Activated T-cell treated with anti-CD3 and anti-CD28 coated beads, Interleukin-2, amount 50 U/mL, for 4 hours (primary cell): ENCODE data around the gene RALY. TPM values are rescaled to one million over a fixed set of nuclear protein-coding genes. Genes with fewer than 3 reads are reported as not detected.
A peak's percentile ranks its signal among the peaks of the same experiment; 100 is the strongest.

Experiments used
- ATAC-seq, 2 donors: fragments of 200-7000 bp; cut with Tn5 transposase; one replicate each; pipeline ENCODE4 v1.10.0; 2021
- DNase-seq: peaks from one replicate; pipeline ENCODE4 v3.0.0-alpha.2; 2020
- H3K27me3 Mint-ChIP-seq: one replicate; pipeline ENCODE4 v1.8.0; 2021; ENCODE audit warnings: low read depth, mixed read lengths
- H3K36me3 Mint-ChIP-seq: one replicate; pipeline ENCODE4 v1.8.0; 2022; ENCODE audit warnings: mixed read lengths; ENCODE audit not compliant: insufficient read depth
- H3K4me1 Mint-ChIP-seq: one replicate; pipeline ENCODE4 v1.8.0; 2021; ENCODE audit warnings: low read depth, mixed read lengths
- H3K4me3 Mint-ChIP-seq: one replicate; pipeline ENCODE4 v1.8.0; 2021; ENCODE audit warnings: mild to moderate bottlenecking, moderate library complexity, mixed read lengths
- H3K9me3 Mint-ChIP-seq: one replicate; pipeline ENCODE4 v1.8.0; 2021; ENCODE audit warnings: mixed read lengths
- total RNA-seq, 3 donors: library from RNA; stranded (reverse); gene quantifications; one replicate each; pipeline ENCODE4 v1.2.1, GENCODE V29; 2021

The RALY gene
- total RNA-seq, 3 donors from 2014 or later: 142 to 148 (median 144) TPM

DNA sequence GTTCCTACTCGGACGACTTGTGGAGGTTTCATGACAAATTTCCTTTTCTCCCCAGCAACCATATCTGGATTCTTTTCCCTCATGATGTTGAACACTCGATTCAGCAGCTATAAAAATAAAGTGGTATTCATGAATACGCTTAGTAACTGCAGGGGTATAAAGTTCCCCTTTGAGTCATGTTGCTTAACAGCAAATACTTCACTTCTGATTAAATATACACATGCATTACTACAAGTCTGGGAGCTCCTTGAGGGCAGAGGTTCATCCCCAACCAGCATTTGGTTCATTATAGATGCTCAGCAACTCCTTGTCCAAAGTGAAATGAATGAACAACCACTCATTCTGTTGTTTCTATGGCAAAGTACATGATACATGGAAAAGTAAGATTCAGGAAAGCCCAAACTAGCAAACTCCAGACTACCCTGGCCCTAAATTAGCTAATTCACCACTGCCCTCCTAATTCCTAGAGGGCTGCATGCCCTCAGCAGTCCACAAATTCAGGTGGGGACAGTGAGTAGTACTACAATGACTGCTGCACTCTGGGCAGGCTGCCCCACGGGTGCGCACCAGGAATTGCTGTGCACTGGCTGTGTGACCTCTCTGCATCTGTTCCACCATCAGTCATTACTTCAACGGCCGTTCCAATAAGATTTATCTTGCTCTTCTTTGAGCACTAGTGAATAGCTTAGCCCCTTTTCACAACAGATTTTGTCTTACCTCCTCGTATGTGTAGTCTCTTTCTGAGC is 103.2 kb downstream of the RALY start:
- ATAC-seq (no peak), DNase-seq (no peak)
- no peaks in the 10 kb centered on the region for H3K27me3 Mint-ChIP-seq
- no peaks in the 10 kb centered on the region for H3K9me3 Mint-ChIP-seq
- H3K4me3 Mint-ChIP-seq: no peak overlapping the region
- H3K36me3 Mint-ChIP-seq: peaks cover 42% of the 10 kb centered on the region
- H3K4me1 Mint-ChIP-seq: peaks cover 6% of the 10 kb centered on the region

DNA sequence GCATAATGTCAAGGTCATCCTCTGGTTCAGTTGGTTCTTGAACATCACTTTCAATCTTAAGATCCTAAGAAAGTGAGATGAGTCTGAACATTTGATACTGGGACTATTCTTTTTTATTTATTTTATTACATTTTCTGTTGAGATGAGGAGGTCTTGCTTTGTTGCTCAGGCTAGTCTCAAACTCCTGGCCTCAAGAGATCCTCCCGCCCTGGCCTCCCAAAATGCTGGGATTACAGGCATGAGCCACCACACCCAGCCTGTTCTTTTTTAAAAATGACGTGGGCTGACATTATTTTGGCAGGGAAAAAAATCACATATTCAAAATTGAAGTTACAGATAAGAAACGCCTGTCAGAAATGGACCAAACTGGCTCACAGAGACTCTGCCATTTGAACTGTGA is 104.9 kb downstream of the RALY start:
- Mint-ChIP-seq H3K9me3 (no peaks in the 10 kb centered on the region), H3K4me3 (no peak overlapping the region), H3K27me3 (no peaks in the 10 kb centered on the region), H3K4me1 (peaks cover 17% of the 10 kb centered on the region), H3K36me3 (peaks cover 45% of the 10 kb centered on the region)
- DNase-seq (no peak), ATAC-seq (no peak)

DNA sequence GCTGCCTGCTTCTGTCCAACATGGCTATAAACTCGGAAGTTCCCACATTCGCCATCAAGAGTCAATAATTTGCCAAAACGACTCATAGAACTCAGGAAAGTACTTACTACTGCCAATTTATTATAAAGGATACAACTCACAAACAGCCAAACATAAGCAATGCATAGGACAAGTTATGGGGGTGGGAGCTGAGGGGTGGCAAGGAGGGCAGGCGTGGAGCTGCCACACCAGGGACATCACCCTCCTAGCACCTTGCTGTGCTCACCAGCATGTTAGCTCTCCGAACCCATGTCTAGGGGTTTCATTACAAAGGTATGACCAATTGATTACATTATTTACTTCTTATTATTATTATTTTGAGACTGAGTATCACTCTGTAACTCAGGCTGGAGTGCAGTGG is 106.0 kb downstream of the RALY start:
- Mint-ChIP-seq H3K9me3 (no peaks in the 10 kb centered on the region), H3K36me3 (peaks cover 49% of the 10 kb centered on the region), H3K4me3 (no peak overlapping the region), H3K4me1 (peaks cover 22% of the 10 kb centered on the region), H3K27me3 (no peaks in the 10 kb centered on the region)
- DNase-seq (no peak), ATAC-seq (no peak)

DNA sequence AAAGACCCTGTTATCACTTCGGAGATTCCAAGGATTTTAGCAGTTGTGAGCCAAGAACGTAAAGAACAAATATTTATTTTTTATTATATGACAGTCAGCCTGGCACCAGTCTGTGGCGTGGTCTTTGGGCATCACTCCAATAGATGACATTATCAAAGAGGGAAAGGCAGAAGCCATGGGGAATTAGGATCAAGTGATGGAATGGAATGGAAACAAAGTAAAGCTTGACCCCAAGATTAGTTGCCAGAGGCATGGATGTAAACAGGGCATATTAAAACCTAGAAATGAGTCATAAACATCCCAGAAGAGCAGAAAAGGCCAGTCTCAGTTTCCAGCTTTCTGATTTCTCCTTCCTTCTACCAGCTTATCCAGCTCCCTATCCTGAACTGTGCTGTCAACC is 106.9 kb downstream of the RALY start:
- Mint-ChIP-seq H3K27me3 (no peaks in the 10 kb centered on the region), H3K4me1 (peaks cover 31% of the 10 kb centered on the region)

DNA sequence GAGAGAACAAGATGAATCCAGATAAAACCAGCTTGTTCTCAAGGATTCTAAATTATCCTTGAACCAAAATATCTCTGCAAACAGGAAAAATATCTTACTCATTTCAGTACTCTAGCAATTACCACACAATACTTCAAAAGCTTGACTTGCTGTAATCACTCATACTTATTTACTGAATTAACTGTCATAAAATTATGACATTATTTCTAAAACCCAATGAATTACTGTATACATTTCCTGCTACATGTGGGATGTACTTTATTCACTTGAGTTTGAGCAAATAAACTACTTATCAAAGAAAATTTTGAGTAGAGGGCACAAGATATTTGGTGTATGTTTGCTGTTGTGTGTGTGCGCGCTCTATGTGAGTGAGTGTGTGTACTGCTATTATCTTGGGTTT is 108.6 kb downstream of the RALY start:
- Mint-ChIP-seq H3K4me3 (no peak overlapping the region), H3K36me3 (peaks cover 55% of the 10 kb centered on the region), H3K27me3 (no peaks in the 10 kb centered on the region), H3K4me1 (peaks cover 46% of the 10 kb centered on the region), H3K9me3 (no peaks in the 10 kb centered on the region)
- DNase-seq (no peak), ATAC-seq (peak; percentile 28 to 46)

More for the DNA sequence above, 106.9 kb downstream of the RALY start:
- ATAC-seq (no peak), DNase-seq (no peak)
- H3K36me3 Mint-ChIP-seq: peaks cover 58% of the 10 kb centered on the region
- no peak overlapping the region for H3K4me3 Mint-ChIP-seq
- H3K9me3 Mint-ChIP-seq: no peaks in the 10 kb centered on the region

DNA sequence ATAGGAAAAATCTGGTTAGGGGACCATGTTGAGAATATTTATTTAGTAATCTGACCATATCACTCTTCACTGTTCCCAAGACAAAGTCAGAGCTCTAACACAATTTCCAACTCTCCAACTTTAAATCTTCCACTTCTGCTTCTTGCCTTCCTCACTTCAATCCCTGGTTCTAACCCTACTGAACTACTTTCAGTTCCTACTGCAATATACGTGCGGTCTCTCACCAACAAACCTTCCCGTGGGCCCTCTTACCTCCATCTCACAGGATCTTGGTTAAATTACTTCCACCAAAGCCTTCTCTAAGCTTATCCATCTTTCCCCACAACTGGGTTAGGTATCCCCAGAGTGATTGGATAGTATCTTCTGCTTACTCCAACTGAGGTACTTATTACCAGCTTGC is 110.3 kb downstream of the RALY start:
- peaks cover 60% of the 10 kb centered on the region for H3K36me3 Mint-ChIP-seq
- H3K27me3 Mint-ChIP-seq: no peaks in the 10 kb centered on the region
- DNase-seq: no peak
- peaks cover 63% of the 10 kb centered on the region for H3K4me1 Mint-ChIP-seq
- ATAC-seq: no peak
- no peak overlapping the region for H3K4me3 Mint-ChIP-seq
- no peaks in the 10 kb centered on the region for H3K9me3 Mint-ChIP-seq

DNA sequence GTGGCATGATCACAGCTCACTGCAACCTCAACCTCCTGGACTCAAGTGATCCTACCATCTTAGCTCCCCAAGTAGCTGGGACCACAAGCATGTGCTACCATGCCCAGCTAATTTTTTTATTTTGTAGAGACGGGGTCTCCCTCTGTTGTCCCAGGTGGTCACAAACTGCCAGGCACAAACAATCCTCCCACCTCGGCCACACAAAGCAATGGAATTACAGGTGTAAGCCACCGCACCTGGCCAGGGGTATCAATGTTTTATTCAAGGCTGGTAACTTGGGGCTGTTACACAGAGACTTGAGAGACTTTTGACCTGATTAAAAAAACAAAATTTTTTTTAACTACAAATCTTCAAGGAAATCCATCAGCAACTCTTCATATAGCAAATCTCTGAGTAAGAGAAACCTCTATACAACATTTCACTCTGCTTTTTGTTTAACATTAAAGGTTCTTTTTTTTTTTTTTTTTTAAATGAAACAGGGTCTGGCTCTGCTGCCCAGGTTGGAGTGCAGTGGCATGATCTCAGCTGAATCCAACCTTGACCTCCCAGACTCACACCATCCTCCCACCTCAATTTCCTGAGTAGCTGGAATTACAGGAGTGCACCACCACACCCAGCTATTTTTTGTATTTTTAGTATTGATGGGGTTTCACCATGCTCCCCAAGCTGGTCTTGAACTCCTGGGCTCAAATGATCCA is 112.4 kb downstream of the RALY start:
- peak overlapping the region; percentile 3 for H3K4me3 Mint-ChIP-seq
- no peaks in the 10 kb centered on the region for H3K9me3 Mint-ChIP-seq
- ATAC-seq: no peak
- H3K4me1 Mint-ChIP-seq: peaks cover 76% of the 10 kb centered on the region
- peaks cover 59% of the 10 kb centered on the region for H3K36me3 Mint-ChIP-seq
- DNase-seq: no peak
- H3K27me3 Mint-ChIP-seq: no peaks in the 10 kb centered on the region

DNA sequence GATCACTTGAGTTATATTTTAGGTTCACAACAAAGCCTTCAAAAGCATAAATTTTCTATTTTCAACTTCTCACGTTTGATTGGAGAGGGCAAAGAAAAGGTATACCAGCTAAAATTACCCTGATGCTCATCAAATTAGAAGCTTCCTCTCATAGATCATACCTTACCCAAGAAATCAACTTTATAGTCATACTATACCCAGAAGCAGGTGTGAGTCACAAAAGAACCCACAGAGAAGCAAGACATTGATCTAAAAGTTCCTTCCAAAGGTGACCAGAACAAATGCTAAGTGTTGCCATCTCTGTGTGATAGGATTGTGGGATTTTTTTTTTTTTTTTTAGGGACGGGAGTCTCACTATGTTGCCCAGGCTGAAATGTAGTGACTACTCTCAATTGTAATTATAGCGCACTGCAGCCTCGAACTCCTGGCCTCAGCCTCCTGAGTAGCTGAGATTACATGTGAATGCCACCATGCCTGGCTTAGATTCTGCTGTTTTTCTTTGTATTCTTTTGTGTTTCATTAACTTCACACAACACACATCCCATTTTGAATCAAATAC is 115.0 kb downstream of the RALY start:
- ATAC-seq: peak; percentile 24 to 26
- DNase-seq: no peak
- H3K4me1 Mint-ChIP-seq: peaks cover 66% of the 10 kb centered on the region
- H3K36me3 Mint-ChIP-seq: peaks cover 41% of the 10 kb centered on the region
- H3K9me3 Mint-ChIP-seq: no peaks in the 10 kb centered on the region
- H3K4me3 Mint-ChIP-seq: peak overlapping the region; percentile 87
- no peaks in the 10 kb centered on the region for H3K27me3 Mint-ChIP-seq

DNA sequence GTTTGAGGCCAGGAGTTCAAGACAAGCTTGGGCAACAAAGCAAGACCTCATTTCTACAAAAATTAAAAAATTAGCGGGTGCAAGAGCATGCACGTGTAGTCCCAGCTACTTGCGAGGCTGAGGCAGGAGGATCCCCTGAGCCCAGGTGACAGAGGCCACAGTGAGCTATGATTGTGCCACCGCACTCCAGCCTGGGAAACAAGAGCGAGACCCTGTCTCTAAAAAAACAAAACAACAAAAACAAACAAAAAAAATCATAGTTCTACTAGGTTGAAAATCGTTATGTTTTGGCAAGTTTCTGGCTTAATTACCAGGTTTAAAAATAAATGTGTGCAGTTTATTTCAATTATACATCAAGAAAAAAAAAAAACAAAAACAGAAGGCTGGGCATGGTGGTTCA is 115.7 kb downstream of the RALY start:
- H3K9me3 Mint-ChIP-seq: no peaks in the 10 kb centered on the region
- ATAC-seq: no peak
- peak overlapping the region; percentile 87 for H3K4me3 Mint-ChIP-seq
- no peak for DNase-seq
- peaks cover 34% of the 10 kb centered on the region for H3K36me3 Mint-ChIP-seq
- peaks cover 61% of the 10 kb centered on the region for H3K4me1 Mint-ChIP-seq
- H3K27me3 Mint-ChIP-seq: no peaks in the 10 kb centered on the region

DNA sequence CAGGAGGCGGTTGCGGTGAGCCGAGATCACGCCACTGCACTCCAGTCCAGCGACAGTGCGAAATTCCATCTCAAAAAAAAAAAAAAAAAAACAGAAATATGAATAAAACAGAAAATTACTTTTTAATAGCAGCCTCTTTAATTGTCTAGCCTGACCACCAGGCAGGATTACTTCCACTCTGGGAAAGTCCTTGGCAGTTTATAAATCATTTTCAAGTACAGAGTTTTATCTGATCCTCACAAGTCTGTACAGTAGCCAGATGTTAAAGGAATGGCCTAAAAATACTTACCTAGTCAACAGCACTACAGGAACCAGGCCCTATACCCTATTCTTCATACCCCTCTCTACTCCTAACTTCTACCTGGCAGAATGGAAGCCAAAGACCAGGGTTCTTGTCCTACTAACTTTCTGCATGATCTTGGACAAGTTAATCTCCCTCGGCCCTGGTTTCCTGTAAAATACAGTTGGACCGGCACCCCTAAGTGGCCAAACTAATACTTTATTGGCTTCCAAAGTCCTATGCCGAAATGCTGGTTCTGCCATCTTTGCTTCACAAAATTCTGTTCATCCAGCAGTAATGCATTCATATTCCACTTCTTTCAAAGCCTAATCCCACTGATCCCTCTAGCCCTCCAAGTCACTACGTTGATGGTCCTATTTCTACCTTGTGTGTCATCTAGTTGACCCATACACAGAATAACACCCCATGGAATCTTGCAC is 116.5 kb downstream of the RALY start:
- DNase-seq: no peak
- Mint-ChIP-seq H3K36me3 (peaks cover 27% of the 10 kb centered on the region), H3K27me3 (no peaks in the 10 kb centered on the region), H3K4me1 (peaks cover 54% of the 10 kb centered on the region), H3K9me3 (no peaks in the 10 kb centered on the region), H3K4me3 (peak overlapping the region; percentile 87)
- no peak for ATAC-seq

DNA sequence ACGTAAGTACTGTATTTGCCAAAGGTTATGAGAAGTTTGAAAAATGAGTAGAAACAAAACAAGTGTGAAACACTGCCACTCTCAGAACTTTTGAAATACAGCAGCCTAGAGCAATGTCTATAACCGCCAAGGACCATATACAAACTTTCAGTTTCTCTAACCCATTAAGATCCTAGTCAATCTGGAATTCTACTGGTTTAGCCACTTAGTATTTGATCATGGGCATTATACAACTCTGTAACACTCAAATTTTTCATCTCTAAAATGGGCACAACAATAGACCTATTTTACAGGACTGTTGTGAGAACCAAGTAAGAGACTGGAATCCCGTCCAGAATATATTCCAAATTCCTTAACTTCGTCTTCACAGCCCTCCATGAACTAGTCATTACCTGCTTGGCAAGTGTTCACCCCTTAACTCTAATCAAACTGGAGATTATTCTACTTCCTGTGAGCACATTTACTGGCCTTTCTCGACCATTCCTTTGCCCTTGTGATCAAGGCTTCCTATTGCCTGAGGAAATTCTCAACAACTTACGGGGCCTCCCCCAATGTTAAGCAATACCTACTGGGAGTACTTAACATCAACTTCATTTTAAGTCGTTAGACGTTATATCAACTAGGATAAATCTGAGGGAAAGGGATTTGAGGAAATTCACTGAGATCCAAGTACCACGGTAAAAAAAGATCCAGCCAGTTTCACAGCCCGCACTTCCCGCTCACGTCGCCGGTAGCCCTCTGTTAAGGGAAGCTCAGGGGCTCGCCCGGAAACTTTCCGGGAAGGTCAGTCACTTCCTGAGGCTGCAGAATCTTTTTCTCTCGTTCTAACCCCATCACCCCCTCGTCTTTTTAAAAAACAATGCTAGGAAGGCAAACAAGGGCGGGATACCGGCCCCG is 117.3 kb downstream of the RALY start:
- H3K9me3 Mint-ChIP-seq: no peaks in the 10 kb centered on the region
- DNase-seq (no peak), ATAC-seq (peak; percentile 18 to 19)
- peaks cover 45% of the 10 kb centered on the region for H3K4me1 Mint-ChIP-seq
- no peaks in the 10 kb centered on the region for H3K27me3 Mint-ChIP-seq
- peaks cover 22% of the 10 kb centered on the region for H3K36me3 Mint-ChIP-seq
- peak overlapping the region; percentile 87 for H3K4me3 Mint-ChIP-seq

DNA sequence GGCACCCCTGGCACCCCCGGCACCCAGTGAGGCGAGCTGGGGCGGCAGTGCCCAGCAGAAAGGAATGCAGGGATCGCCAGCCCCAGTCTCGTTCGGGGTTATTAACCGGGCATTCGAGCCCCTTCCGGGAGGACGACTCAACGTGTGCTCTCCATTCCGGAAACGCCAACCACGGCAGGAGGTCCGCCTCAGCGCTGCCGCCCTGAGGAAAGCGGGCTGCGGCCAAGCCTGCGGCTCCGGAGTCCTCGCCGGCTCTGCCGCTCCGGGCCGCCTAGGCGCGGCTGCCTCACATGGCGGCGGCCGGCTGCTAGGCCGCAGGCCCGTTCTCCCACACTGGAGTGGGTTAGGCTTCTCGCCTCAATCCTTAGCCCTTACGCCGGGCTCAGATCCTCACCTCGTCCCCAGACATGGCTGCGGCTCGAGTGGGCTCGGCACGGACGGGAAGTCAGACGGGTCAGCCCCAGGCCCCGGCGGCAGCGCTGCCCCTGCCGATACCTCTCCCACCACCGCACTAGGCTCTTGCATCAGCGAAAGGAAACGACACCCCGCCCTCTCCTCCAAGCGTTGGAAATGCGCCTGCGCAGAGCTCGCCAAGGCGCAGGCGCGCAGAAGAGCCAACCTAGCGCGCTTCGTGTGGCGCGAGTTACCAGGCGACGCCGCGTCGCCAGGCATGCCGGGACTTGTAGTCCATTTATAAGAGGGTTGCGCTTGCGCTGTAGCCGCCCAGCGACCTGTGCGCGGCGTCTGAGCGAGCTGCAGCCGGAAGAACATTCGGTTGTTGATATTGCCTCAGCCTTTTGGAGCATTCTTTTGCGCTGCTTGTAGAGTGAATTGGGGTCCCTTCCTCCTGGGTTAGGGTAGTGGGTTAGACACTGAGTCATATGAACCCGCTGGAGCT is 118.2 kb downstream of the RALY start, which contains the start of gene EIF2S2:
Gene EIF2S2 (minus strand): TSS at position 542 of the 898 bp plus-strand sequence. CDS start 133 bp downstream, at position 409.
- ATAC-seq (peak; percentile 85 to 88), DNase-seq (peak; percentile 91)
- peak within 1 kb of the TSS; percentile 87 for H3K4me3 Mint-ChIP-seq
- no peaks in the 10 kb centered on the region for H3K27me3 Mint-ChIP-seq
- H3K9me3 Mint-ChIP-seq: no peaks in the 10 kb centered on the region
- H3K4me1 Mint-ChIP-seq: peaks cover 37% of the 10 kb centered on the region
- H3K36me3 Mint-ChIP-seq: peaks cover 18% of the 10 kb centered on the region
